SKM-1 (cell line): ENCODE data around the gene TCEAL1.
"Not testable (repeated sequence)": the region's sequence is repeated elsewhere in the genome, so short reads cannot be mapped to it uniquely, and the experiment has no call there.

Source experiments
- DNase-seq: peaks from one replicate; lab custom pipeline; 2025; ENCODE audit not compliant: unreplicated experiment; lab: John Stamatoyannopoulos, UW

TCEAL1 gene

DNA sequence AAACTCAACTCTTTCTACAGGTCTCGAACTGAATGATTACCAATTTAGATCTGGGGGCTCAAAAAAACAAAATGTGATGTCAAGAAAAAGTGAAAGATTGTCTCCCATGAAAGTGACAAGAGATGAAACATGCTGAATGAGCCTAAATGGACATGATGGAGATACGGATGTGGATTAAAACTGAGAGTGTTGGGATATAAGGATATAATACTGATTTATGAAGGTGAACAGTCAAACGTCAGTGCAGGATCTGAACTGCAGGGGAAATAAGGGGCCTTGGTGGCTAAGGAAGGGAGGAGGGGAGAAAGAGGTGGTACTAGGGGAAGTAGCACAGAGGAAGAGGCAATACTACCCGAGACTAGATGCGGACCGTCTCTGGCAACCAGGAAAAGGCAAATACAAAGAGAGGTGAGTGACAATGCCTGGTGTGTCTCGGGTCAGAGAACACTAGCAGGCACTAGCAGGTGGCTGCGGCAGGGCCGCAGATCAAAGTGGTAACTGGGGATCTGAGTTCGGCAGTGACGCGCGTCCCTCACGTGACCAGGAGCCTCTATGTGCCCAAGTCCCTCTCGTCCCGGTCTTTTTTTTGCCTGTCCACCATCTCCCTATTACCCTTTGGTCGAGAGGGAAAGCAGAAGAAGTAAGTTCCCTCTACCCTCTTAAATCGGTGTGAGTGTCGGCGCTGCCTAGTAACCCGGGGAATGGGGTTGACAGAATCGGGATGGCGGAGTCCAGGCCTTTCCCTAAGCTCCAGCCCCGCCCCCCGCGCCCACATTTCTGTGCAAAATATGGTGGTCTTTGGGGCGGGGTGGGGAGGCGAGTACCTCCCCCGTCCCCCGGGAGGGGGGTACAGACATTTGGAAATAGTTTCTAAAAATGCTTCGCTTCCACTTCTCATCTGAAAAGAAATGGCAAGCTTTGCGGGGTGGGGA, at the start of gene TCEAL1:
Gene TCEAL1 (plus strand): TSS at position 590 of the 932 bp plus-strand sequence. CDS start 942 bp downstream, outside the sequence.
- no peak for DNase-seq

- DNase-seq, result no peak
Measured at GRCh38 chrX:103584596-103584995, 44.2 kb upstream of the TCEAL1 start.

DNA sequence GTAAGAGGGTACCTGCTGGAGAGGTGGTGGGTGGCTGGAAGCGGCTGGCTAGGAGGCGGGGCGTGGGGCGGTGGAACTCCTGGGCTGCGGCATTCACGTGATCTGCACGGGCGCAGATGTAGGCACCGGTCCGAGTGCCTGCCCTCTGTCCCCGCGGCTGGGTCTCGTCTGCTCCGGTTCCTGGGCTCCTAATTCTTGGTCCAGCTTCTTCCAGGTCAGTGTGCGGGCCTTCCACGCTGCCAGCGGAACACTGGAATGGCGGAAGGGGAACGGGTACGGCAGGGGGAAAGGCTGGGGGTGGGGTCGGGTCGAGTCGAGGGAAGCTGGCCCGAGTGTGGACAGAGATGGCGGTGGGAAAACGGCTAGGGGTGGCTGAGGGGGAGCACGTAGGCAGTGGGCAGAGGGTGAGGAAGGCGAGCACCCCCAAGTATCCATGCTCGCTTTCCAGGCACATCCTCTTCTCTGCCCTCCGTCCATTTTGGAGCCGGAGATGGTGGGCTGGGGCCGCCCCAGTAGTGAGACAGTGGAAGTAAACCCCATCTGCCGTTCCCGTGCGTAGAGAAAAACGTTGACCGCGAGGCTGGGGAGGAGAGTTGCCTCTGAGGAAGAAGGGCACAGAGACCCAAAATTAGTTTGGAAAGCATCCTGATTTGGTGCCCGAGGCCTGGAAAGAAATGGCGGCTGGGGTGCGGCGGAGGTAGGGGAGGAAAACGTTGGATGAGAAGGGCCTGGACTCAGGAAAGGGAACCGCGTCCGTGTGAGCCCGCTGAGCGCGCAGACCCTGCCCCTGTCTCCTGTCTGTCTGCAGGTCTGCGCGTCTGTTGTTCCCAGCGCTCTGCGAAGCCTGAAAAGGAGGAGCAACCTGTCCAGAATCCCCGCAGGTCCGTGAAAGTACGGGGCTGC, 43.1 kb upstream of the TCEAL1 start, which contains the start of gene TCEAL4:
Gene TCEAL4 (plus strand): TSS at position 105 of the 903 bp plus-strand sequence. CDS start 1,161 bp downstream, outside the sequence.
- DNase-seq, result no peak

- no peak for DNase-seq
Measured at GRCh38 chrX:103586314-103586646, 42.5 kb upstream of the TCEAL1 start.

DNA sequence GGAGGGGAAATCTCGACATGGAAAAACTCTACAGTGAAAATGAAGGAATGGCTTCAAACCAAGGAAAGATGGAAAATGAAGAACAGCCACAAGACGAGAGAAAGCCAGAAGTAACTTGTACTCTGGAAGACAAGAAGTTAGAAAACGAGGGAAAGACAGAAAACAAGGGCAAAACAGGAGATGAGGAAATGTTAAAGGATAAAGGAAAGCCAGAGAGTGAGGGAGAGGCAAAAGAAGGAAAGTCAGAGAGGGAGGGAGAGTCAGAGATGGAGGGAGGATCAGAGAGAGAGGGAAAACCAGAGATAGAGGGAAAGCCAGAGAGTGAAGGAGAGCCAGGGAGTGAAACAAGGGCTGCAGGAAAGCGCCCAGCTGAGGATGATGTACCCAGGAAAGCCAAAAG, 42.1 kb upstream of the TCEAL1 start:
- DNase-seq, result no peak

GRCh38 chrX:103592295-103592694, 36.5 kb upstream of the TCEAL1 start:
- DNase-seq, result not testable (repeated sequence)

- DNase-seq, result not testable (repeated sequence)
Measured at GRCh38 chrX:103595202-103595601, 33.6 kb upstream of the TCEAL1 start.

DNA sequence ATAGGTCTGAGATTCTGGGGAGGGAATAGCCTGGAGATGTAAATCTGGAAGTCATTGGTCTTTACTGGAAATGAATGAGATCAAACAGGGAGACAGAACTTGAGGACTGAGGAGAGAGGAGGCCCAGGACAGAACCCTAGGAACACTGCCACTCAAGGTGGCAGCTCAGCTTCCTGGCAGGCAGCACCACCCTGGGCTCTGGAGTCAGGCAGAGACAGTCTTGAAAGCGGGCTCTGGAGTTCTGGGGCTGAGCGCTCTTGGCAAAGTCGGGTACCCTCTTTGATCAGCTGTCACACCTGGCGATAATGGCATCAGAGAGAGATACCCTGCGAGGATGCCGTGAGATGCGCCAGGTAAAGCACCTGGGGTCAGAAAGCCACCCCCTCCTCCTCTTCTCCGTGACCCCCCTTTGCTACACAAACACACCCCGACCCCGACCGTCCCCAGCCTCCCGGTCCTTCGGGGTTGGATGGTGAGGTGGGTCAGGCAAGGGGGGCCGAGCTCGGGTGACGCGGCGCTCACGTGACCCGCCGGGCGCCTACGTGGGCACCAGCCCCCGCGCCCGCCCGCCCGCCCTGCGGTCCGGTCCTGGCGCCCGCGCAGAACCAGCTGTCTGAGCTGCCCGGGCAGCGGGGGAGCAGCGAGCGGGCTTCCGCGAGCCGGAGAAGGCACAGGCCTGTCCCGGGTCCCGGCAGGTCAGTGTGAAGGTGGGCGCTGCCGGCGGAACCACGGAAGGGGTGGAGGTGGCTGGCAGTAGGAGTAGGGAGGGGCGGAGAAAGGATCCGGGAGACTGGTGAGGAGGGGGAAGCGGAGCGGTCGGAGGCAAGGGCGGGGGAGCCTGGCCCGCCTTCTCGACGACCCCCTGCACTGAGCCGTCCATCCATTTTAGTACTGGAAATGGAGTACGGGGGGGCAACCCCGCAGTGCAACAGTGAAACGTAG, 21.1 kb upstream of the TCEAL1 start, which contains the start of gene TCEAL3:
Gene TCEAL3 (plus strand): TSS at position 600 of the 942 bp plus-strand sequence. CDS start 1,102 bp downstream, outside the sequence.
- DNase-seq, result no peak

GRCh38 chrX:103608306-103608963, 20.3 kb upstream of the TCEAL1 start:
- no peak for DNase-seq

DNA sequence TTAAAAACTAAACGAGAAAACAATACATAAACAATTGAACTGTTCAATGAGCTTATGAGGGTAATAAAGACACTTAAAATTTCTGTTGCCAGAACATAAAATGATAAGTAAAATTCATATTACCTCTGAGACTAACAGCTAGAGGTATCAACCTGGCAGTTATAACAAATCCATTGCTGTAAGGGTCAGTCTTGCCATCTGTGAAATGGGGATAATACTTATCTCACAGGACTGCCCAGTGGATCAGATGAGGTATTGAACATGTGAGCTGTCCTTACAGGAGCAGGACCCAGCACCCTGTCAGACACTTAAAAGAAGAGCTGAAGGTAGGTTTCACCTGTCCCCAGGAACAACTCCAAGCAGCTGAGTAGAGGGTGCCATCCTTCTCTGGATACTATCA, 18.5 kb upstream of the TCEAL1 start:
- DNase-seq, result no peak

GRCh38 chrX:103613362-103613890, 15.3 kb upstream of the TCEAL1 start:
- no peak for DNase-seq

DNA sequence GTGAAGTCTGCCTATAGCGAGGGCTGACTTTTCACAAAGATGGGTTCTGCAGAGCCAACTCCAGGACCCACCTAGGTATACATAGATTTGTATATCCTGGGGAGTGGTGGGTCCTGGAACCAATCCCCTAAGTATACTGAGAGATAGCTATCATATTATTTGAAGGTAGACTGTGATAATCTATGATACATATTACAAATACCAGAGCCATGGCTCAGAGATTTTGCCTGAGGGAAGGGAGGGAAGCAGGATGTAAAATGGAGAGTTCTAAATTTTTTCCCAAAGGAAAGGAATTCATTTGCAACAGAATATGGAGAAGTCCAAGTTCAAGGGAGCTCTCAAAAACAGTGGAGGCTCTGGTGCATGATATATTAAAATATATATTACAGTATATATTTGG, 13.8 kb upstream of the TCEAL1 start:
- no peak for DNase-seq

GRCh38 chrX:103615781-103616371, 12.9 kb upstream of the TCEAL1 start:
- DNase-seq, result no peak

DNA sequence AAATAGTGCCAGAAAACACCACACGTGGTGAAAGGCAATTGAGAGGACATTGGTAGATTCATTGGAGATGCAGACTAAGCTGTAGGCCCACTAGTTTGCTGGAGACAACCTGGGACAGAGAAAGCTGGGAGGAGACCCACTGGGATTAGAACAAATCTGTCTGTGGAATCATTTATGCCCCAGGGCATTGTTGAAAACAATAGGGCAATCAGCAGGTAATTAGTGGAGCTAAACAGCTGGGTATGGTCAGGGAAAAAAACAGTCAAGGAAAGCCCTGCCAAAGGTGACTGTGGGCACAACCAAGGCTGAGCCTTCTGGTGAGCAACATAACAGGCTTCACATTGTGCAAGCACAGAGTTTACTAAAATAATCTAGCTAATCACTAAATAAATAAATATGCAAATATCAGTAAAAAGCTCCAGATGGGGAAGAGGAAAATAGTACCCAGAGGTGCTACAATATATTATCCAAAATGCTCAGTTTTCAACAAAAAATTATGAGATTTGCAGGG, 12.0 kb upstream of the TCEAL1 start:
- DNase-seq, result no peak

GRCh38 chrX:103624111-103624510, 4.7 kb upstream of the TCEAL1 start:
- no peak for DNase-seq

- DNase-seq, result no peak
Measured at GRCh38 chrX:103626855-103627254, 1.9 kb upstream of the TCEAL1 start.

GRCh38 chrX:103629318-103630170, 769 bp downstream of the TCEAL1 start:
- DNase-seq, result no peak

GRCh38 chrX:103630171-103630511, 1.4 kb downstream of the TCEAL1 start:
- no peak for DNase-seq
